IPS-NIHi7 (cell line): ENCODE measurements around the gene AGBL4.
A peak's percentile ranks its signal among the peaks of the same experiment; 100 is the strongest.

Source experiments
- DNase-seq: peaks from one replicate; pipeline ENCODE4 v3.0.0; 2012; ENCODE audit warnings: mixed read lengths; ENCODE audit errors: extremely low spot score

AGBL4 gene

DNA sequence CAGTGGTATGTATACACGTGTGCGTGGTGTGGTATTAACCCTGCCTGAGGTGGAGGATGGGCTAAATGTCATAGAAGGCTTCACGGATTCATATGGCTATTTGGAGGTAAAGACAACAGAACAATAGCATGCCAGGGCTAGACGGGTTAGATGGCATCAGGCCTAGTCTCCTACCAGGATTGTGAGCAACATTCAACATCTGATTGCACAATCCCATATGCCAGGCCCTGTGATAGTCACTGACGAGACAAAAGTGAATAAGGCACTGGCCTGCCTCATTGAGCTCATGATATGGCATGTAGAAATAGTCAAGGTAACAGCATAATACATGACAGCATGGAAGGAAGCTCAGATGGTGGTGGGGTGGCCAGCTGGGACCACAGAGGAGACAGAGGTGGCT lies 1079.9 kb downstream of the AGBL4 start:
- DNase-seq: no peak

DNA sequence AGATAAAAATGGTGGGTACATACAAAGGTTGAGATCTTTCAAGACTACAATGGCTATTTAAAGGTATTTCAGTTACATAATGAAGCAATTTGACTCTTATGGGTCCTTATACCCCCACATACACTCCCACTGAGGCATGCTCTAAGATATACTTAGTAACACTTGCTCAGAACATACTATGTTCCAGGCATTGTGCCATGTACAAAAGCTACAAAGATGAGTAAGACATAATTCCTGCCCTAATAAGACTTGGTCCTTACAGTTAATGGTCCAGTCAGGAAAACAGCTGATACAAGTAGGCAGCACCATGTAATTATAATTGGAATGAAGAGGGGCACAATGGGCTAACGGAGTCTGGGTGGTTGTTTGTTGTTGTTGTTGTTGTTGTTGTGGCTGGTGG lies 1080.4 kb downstream of the AGBL4 start:
- DNase-seq: no peak

DNA sequence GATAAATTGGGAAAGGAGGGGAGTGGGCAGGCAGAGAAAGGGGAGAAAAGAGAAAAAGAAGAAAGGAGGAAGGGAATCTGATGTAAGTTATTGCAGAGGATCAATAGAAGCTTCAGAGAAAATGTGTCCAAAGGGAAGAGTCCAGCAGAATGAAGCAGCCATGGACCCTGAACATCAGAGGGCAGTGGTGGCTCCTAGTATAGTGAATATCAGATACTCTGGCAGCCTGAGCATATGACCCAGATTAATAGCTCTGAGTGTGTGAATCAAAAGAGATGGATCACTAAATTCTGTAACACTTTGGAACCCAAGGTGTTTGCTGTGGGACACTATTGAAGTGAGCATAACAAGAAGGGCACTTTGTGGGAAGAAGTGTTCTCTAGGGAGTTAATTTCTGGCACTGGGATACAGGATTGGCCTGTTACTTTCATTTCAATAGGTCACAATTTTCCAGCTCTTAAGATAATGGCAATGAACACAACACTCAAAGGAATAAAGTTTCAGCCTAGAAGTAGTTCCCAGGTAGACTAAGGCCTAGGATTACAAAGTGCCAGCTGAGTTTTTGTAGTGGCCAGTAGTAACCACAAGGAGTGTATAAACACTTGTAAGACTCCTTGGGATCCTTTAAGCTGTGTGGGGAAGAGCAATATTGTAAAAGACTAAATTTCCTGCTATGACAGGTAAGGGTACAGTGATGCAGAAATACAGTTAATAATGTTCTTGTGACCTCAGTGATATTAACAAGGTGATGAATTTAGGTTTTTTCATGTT lies 1082.6 kb downstream of the AGBL4 start:
- DNase-seq: no peak

DNA sequence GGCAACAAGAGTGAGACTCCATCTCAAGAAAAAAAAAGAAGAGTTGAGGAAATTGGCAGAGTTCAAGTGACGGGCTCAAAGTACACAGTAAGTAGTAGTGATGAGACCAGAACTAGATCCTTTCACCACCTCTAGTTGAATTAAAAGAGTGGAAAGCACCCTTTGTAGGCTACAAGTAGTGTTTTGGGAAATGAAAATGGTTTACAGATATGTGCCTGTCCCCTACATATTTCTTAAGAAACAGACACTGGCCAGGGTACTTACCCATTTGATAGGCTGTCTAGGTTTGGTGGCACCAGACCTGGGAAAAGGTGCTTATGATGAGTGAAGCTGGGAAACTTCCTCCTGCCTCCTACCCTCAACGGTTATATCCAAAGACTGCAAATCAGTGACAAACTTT lies 1083.4 kb downstream of the AGBL4 start:
- no peak for DNase-seq

DNA sequence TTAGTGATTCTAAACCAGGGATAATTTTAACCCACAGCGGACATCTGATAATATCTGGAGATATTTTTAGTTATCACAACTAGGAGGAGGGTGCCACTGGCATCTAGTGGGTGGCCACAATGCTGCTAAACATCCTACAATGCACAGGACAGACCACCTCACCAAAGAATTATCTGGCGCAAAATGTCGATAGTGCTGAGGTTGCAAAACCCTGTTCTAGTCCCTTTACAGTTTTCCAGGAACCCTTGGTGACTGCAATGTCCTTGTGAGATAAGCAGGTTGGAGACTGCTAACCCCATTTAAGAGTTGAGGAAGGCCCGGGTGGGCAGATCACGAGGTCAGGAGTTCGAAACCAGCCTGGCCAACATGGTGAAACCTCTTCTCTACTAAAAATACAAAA lies 1083.9 kb downstream of the AGBL4 start:
- DNase-seq: no peak

DNA sequence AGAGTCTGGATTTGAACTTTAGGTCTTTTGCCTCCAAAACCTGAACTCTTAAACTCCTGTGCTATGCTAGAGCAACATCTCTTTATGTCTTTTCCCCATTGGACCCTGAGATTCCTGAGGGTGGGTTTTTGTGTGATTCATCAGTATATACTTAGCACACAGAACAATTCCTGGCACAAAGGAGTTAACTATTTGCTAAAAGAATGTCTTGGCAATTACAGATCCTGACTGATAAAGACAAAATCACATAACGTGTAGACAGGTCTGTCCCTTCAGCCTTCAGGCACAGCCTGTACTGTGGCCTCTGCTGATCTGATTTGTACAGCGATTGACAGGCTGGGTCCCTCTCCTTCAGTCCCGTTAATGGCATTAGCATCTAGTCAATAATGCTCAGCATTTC lies 1084.7 kb downstream of the AGBL4 start:
- no peak for DNase-seq

DNA sequence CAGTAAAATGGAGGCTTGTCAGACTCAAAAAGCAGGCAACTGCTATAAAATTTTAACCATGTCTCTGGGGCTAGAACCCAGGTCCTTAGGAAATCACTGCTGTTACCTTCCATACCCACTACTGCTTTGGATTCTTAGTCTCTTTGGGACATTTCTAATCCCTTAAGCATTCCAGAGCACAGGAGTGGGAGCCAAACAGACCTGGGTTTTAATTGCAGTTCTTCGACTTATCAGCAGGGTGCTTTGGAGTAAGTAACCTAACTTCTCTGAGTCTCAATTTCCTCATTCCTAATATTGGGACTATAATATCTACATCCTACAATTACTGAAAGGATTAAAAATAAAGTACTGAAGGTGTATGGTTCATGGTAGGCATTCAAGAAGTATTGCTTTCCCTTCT lies 1086.0 kb downstream of the AGBL4 start:
- DNase-seq: no peak

DNA sequence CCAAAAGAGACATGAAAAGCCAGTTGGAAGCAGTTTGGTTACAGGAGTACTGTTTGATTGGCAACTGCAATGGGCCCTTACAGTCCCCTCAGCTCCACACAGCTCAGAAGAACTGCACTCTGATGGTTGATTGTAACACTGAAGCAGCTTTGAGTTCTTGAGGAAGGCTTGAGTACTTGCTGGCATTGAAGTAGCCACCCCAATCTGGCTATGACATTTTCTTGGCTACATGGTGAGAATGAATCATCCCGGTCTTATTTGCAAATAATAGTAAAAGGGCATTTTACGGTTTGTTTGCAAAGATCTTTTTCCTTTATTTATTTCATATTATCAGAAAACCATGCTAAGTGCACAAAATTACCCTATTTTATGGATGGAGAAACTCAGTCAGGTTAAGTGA lies 1087.3 kb downstream of the AGBL4 start:
- no peak for DNase-seq

DNA sequence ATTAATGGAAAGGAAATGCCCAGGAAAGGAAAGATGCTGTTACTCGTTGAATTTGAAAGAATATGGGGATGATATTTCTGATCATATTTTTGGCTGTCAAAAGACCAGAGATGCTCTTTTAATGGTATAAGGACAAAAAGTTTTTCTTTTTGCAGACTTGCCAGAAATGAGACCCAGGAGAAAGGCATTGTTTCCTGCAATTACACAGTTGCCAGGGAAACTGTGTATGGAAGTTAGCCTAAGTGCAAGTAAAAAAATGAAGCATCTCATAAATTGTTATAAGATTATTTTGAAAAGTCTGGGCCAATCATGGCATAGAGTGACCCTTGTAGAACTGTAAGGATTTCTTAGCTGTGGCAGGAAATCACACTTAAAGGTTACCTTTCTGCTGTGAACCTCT lies 1091.4 kb downstream of the AGBL4 start:
- DNase-seq: no peak

DNA sequence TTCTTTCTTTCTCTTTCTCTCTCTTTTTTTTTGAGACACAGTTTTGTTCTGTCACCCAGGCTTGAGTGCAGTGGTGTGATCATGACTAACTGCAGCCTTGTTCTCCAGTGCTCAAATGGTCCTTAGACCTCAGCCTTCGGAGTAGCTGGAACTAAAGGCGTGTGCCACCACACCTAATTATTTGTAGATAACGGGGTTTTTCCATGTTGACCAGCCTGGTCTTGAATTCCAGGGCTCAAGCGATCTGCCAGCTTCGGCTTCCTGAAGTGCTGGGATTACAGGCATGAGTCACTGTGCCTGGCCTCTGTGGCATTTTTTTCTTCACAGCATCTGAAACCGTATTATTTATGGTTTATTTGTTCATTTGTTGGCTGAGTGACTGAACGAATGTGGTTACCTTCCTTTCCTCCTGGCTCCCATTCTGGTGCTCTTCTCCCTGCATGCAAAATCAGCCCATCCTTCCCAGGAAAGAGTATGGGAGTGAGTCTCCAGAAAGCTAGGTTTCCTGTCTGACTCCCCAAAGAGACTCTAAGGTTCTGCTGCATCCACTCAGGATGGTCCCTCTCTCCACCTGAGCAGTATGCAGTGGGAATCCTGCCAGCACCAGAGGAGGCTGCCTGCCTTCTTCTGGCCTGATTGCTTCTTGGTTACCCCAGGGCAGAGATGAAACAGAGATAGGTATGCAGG lies 1092.1 kb downstream of the AGBL4 start:
- DNase-seq: no peak

DNA sequence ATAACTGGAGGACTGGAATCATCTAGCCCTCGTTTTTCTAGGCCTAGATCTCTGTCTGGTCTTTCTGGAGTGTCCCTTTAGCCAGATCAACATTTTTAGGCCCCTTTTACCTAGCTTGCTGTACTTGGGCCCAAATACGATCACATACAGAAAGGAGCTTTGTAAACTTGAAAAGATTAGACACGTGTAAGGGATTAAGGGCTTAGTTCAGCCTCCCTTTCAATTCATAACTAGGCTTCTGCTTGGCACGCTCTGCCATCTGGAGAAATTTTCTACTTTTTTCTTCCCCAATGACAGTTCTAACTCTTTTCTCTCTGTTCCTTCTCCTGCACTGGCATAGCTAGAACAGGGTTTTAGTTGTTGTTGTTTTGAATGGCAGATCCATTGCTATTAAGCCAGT lies 1093.7 kb downstream of the AGBL4 start:
- DNase-seq: no peak

DNA sequence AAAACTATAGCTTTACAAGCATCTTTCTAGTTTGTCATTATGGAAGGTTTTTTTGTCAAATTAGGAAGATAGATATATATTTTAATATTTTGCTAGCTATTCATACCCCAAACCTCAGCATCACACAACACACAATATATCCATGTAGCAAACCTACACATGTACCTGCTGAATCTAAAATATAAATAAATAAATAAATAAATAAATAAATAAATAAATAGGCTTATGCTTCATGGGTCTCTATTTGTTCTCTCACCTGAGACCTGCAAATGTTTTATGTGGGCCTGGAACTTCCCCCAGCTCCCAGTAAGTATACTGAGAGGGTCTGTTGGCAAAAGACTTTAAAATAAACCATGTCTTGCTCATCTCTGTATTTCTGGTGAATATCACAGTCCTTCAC lies 1099.7 kb downstream of the AGBL4 start:
- DNase-seq: no peak

DNA sequence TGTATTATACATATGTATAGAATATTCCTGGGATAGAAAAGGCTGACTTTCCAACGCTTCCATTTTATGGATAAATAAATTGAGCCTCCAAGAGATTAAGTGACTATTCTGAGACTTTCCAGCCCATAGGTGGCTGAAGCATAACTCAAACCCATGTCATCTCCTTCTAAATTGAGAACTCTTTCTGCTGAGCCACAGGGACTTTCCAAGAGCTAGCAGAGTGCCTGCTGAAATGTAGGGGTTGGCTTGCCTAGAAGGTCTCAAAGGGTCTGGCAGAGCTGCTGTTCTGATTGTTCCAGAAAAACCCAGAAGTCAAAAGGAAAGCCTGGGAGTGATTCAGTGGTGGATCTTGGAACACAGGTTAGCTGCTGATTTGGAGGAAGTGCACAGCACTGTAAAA lies 1100.6 kb downstream of the AGBL4 start:
- no peak for DNase-seq

DNA sequence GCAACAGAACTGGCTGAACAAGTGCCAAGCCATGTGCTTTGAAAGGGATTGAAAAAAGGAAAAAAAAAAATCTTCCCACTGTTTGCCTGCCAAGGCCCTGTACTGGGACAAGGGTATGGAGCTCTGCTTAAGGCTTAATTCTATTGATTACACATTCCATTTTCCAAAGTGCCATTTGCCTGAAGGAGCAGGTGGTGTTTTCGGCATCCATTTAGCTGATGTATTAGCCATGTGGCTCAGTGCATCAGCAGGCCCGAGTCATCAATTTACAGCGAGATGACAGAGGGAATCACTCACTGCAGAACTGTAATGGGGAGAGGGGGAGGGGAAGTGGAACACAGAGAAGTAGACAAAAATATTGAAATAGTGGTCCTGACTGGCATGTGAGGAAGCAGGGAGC lies 1102.9 kb downstream of the AGBL4 start:
- DNase-seq: no peak

DNA sequence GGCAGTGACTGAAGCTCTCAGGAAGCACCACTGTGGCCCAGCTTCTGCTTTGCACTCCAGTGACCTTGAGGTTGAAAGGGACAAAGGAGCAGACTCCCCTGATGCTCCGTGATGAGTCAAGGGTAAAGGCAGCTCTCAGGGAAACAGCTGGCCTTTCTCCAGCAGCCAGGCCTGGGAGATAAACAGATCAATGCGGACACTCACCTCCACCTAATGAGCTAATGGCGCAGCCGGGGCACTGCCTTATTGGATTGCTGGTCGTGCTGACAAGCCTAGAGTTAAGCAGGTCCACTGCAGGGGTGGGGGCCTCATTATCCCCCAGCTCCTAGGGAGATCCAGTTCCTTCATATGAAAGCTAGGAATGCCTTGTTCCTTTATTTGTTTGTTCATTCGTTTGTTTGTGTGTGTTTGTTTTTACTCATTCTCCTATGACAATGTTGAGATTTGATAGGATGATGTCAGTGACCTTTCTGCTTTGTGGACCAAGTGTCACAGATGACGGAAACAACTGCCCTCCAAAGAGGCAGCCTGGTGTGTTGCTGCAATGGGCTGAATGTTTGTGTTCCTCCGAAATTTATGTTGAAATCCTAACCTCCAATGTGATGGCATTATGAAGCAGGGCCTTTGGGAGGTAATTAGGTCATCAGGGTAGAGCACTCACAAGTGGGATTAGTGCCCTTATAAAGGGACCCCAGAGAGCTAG lies 1105.7 kb downstream of the AGBL4 start:
- DNase-seq: no peak

DNA sequence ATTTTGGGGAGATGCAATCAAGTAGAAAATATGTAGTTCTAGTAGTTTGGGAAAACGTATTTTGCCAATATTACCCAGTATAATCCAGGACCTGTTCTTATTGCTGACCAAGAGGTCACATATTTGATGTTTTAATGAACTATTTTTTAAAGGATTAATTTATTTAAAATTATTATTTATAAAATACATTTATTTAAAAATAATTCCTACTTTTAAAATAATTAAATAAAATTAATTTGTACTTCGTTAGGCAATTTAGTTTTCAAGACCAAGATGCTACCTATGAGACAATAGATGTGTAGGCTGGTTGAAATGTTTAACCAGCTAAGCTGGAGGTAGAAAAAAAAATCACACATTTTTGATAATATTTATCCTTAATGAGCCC lies 1106.7 kb downstream of the AGBL4 start:
- DNase-seq: no peak

DNA sequence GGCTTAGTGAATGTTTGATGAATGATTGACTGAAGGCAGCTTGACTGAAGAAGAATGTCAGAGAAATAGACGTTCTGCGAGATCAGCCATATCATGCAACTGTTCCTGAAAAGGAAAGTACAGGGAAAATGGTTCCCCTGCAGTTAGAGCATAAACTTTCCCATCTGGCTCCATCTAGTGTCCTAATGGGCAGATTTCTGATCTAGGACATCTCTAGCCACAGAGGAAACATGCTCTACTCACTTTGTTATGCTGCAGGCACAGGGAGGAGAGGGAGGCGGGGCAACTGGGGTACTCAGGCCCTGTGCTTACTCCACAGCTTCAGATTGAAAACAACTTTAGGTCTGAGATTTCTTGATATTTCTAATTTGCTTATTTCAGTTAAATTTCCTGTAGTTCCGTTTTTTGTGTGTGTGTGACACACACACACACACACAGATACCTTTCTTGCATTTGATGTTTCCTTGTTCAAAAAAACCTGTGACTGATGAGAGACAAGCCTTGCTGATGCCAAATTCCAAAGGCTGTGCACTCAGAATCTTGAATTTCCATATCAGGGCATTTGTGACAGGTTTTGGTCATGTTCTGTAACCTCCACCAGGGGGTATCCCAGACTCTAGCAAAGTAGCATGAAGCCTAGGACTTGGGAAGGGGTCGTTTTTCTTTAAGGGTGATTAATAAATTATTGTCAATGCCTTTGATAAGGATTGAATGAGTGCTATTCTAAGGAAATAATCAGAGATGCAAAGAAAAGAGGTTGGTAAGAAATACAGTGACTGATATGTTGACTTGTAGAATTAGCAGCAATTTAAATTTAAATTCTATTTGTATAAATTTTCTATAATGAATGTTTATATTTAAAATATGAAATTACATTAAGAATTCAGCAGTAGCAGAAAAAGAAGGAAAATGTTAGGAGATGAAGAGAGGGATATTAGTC lies 1107.4 kb downstream of the AGBL4 start:
- DNase-seq: peak; percentile 73

DNA sequence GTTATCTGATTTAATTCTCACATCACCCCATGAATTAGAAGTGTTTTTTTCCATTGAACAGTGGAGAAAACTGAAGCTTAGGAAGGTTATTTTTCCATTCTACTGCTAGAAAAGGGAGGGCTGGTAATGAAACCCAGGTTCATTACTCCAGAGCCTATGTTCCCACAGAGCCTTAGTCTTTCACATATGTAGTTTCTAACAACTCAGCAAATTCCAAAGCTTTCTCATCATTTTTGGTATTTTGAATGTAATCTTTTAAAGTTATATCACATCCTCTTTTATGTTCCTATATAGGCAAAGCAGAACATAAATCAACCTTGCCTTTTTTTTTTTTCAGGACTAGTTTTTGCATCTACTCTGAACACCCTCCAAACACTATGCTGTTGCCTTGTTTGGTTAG lies 1115.1 kb downstream of the AGBL4 start:
- DNase-seq: no peak

DNA sequence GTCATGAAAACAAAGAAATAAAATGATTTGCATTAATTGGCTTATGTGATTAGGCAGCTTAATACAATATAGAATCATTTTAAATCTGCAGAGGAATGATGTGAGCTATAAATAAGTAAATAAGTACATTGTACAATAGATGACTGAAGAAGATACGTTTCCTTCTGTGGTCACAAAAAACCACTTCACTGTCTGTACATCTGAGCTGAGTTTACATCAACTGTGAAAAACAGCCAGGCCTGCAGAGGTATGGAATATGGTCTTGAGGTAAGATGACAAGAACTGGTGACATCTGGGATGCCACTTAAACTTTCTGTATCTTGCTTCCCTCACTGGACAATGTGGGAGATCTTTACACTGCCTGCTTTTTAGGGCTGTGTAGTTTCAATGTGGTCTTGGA lies 1117.0 kb downstream of the AGBL4 start:
- no peak for DNase-seq

DNA sequence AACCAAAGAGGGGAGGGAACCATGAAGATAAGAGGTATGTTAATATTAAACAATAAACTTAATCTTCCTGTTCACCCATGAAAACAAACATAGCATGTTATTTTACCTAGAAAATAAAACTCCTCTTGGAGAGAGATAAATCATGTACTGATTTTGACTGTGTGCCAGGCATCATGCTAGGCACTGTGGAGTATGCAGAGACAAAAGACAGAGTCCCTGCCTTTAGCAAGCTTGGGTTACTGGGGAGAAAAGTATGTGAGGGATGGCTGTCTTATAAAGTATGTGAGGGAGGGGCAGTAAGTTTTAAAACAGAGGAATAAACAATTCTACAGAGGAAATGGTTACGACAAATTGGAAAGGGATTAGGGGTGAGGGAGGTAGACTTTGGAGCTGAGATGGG lies 1117.6 kb downstream of the AGBL4 start:
- no peak for DNase-seq

DNA sequence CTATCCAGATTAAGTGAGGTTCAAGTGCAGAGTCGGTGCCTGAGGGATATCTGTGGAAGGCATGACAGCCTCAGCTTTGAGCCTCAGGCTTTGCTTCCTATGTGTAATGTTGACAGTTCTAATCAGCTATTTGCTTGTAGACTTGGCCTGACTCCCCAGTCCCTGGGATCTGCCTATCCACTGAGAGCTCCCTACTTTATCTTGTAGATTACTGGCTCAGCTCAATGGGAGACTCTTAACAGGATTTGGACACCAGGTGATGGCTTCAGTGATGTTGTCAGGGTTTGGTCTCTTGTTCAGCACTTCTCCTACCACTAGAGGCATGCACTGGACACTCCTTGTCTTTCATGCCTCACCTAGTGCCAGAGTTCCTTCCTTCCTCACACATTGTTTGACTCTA lies 1120.5 kb downstream of the AGBL4 start:
- DNase-seq: peak; percentile 8

DNA sequence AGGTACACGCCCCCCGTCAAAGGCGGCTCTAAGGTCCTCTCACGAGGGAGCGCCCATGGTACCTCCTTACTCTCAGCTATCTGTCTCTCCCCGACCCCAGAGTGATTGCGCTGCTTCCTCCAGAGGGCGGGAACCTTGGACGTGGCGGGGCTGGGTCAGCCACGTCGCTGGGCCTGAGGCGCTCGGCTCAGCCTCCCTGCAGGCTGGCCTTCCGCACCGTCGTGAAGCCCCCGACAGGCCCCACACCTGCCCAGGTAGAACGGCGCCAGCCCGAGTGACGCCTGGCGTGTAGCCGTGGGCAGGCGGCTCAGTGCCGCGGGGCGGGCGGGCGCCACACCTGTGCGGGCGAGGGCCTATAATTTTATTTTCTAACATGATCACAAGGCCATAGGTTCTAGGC lies 1124.9 kb downstream of the AGBL4 start:
- peak; percentile 8 for DNase-seq
